Liver (tissue), 9 donors: ENCODE data around the gene MDM4. TPM values are rescaled to one million over a fixed set of nuclear protein-coding genes. Genes with fewer than 3 reads are reported as not detected.

ENCODE experiments used
- DNase-seq: peaks from one replicate; pipeline ENCODE4 v3.0.0-alpha.2; 2017; ENCODE audit warnings: low spot score
- H3K27ac ChIP-seq, 2 donors: one replicate each; pipeline ENCODE4 v1.7.0; 2013; ENCODE audit warnings: inconsistent platforms in 2 of 2, low read length in 2 of 2, control low read depth in 1 of 2, low read depth in 1 of 2, mild to moderate bottlenecking in 1 of 2
- H3K27me3 ChIP-seq, 4 donors: one replicate each; pipeline versions ENCODE4 v1.6.1 to v1.7.0; 2013; ENCODE audit warnings: low read length in 3 of 4, inconsistent platforms in 1 of 4, mild to moderate bottlenecking in 1 of 4, moderate library complexity in 1 of 4; ENCODE audit not compliant: control insufficient read depth in 4 of 4, insufficient read depth in 4 of 4
- H3K36me3 ChIP-seq, 4 donors: one replicate each; pipeline versions ENCODE4 v1.6.1 to v1.7.0; 2013; ENCODE audit warnings: low read length in 3 of 4, mild to moderate bottlenecking in 3 of 4, low read depth in 1 of 4, moderate library complexity in 1 of 4; ENCODE audit not compliant: control insufficient read depth in 4 of 4, insufficient read depth in 3 of 4
- H3K4me1 ChIP-seq, 4 donors: one replicate each; pipeline versions ENCODE4 v1.6.1 to v1.7.0; 2013; ENCODE audit warnings: low read length in 3 of 4, mild to moderate bottlenecking in 3 of 4, moderate library complexity in 1 of 4; ENCODE audit not compliant: control insufficient read depth in 4 of 4, insufficient read depth in 4 of 4
- H3K4me3 ChIP-seq, 3 donors: one replicate each; pipeline versions ENCODE4 v1.6.1 to v1.7.0; 2013; ENCODE audit warnings: low read length in 3 of 3, control low read depth in 1 of 3, low read depth in 1 of 3, mild to moderate bottlenecking in 1 of 3
- H3K9ac ChIP-seq, 2 donors: one replicate each; pipeline ENCODE4 v1.7.0; 2013; ENCODE audit warnings: low read length in 2 of 2, mild to moderate bottlenecking in 2 of 2, moderate library complexity in 2 of 2, control low read depth in 1 of 2, low read depth in 1 of 2
- H3K9me3 ChIP-seq, 4 donors: one replicate each; pipeline versions ENCODE4 v1.6.1 to v1.7.0; 2013; ENCODE audit warnings: low read length in 3 of 4; ENCODE audit not compliant: control insufficient read depth in 4 of 4
- ATF3 ChIP-seq: IDR thresholded peaks from 2 replicates; pipeline ENCODE4 v1.6.1; 2016; ENCODE audit warnings: antibody characterized with exemption
- CTCF ChIP-seq: fragments of 150-350 bp; IDR thresholded peaks from 2 replicates; pipeline ENCODE4 v1.5.1; 2017; ENCODE audit warnings: improper control_type of control experiment, low read depth, low read length; ENCODE audit not compliant: missing input control
- EGR1 ChIP-seq, 2 donors: IDR thresholded peaks; 2 replicates each; pipeline ENCODE4 v1.6.1; 2016 to 2018; ENCODE audit warnings: antibody characterized with exemption in 2 of 2, low read depth in 2 of 2
- FOXA1 ChIP-seq: IDR thresholded peaks from 2 replicates; pipeline ENCODE4 v1.6.1; 2016; ENCODE audit warnings: antibody characterized with exemption
- FOXA2 ChIP-seq: IDR thresholded peaks from 2 replicates; pipeline ENCODE4 v1.6.1; 2016; ENCODE audit warnings: antibody characterized with exemption
- GABPA ChIP-seq, 2 donors: IDR thresholded peaks in 1 of 2; conservative IDR thresholded peaks in 1 of 2; 2 replicates each; pipeline ENCODE4 v1.6.1; 2016; ENCODE audit warnings: antibody characterized with exemption in 2 of 2, mild to moderate bottlenecking in 1 of 2, moderate library complexity in 1 of 2
- HNF4A ChIP-seq, 2 donors: conservative IDR thresholded peaks; 2 replicates each; pipeline ENCODE4 v1.6.1; 2016; ENCODE audit warnings: antibody characterized with exemption in 2 of 2, mild to moderate bottlenecking in 2 of 2
- HNF4G ChIP-seq: IDR thresholded peaks from 2 replicates; pipeline ENCODE4 v1.6.1; 2016; ENCODE audit warnings: antibody characterized with exemption
- JUND ChIP-seq, 2 donors: IDR thresholded peaks; 2 replicates each; pipeline ENCODE4 v1.6.1; 2016; ENCODE audit warnings: antibody characterized with exemption in 2 of 2
- MAX ChIP-seq: IDR thresholded peaks from 2 replicates; pipeline ENCODE4 v1.6.1; 2016; ENCODE audit warnings: antibody characterized with exemption
- NR2F2 ChIP-seq: IDR thresholded peaks from 2 replicates; pipeline ENCODE4 v1.6.1; 2016; ENCODE audit warnings: antibody characterized with exemption
- RAD21 ChIP-seq, 2 donors: IDR thresholded peaks; 2 replicates each; pipeline ENCODE4 v1.6.1; 2016; ENCODE audit warnings: antibody characterized with exemption in 2 of 2, mild to moderate bottlenecking in 2 of 2
- RXRA ChIP-seq, 2 donors: IDR thresholded peaks; 2 replicates each; pipeline ENCODE4 v1.6.1; 2017 to 2018; ENCODE audit warnings: antibody characterized with exemption in 2 of 2, mild to moderate bottlenecking in 1 of 2
- SP1 ChIP-seq: IDR thresholded peaks from 2 replicates; pipeline ENCODE4 v1.6.1; 2018; ENCODE audit warnings: antibody characterized with exemption, mild to moderate bottlenecking
- TAF1 ChIP-seq: conservative IDR thresholded peaks from 2 replicates; pipeline ENCODE4 v1.6.1; 2016; ENCODE audit warnings: antibody characterized with exemption, mild to moderate bottlenecking
- YY1 ChIP-seq: IDR thresholded peaks from 2 replicates; pipeline ENCODE4 v1.6.1; 2016; ENCODE audit warnings: antibody characterized with exemption, mild to moderate bottlenecking
- ZBTB33 ChIP-seq: IDR thresholded peaks from 2 replicates; pipeline ENCODE4 v1.6.1; 2016; ENCODE audit warnings: antibody characterized with exemption
- WGBS: extraction: QIAGEN DNeasy Blood & Tissue Kit; methylation state at CpG from one replicate; pipeline ENCODE4 v1.1.7; 2013; 5-methylcytosine and 5-hydroxymethylcytosine counted together
- polyA plus RNA-seq, 2 donors: library from polyadenylated mRNA; stranded (reverse) in 1 of 2; unstranded in 1 of 2; fragments of 200-250 nt in 1 of 2; fragments of >200 nt in 1 of 2; fragmentation: Nextera tagmentation in 1 of 2; extraction: Ambion mirVana in 1 of 2; gene quantifications; one replicate each; pipeline versions ENCODE4 v1.2.1 to v1.2.3, GENCODE V29; 2013 to 2015
- total RNA-seq, 2 donors: library from RNA; depleted of rRNA; stranded (reverse); fragments of >200 nt; gene quantifications; one replicate each; pipeline ENCODE4 v1.2.3, GENCODE V29; 2014
- donor health status: healthy.
- donor health status: healthy.
- donor health status: healthy.
- donor health status: healthy.
- donor health status: healthy.

Gene MDM4
- total and polyA plus RNA-seq, 4 donors = 1.4 to 56.5 (median 21.6) TPM

GRCh38 chr1:204495777-204496176, 20.4 kb upstream of the MDM4 start:
- Histone ChIP-seq H3K27ac (no peak overlapping the region), H3K4me3 (no peak overlapping the region), H3K4me1 (peaks cover 0 to 32% (median 24%) of the 10 kb centered on the region in 4 donors), H3K9ac (no peak overlapping the region), H3K36me3 (no peaks in the 10 kb centered on the region), H3K9me3 (no peaks in the 10 kb centered on the region), H3K27me3 (no peaks in the 10 kb centered on the region)
- DNase-seq = no peak
- 69% methylated on average over 6 of the region's 6 CpGs for WGBS
- TF ChIP-seq ZBTB33 (no peak), HNF4G (no peak), CTCF (no peak), SP1 (no peak), YY1 (no peak), HNF4A (conservative IDR thresholded peaks at IDR 0.05) (no peak), NR2F2 (no peak), RAD21 (IDR thresholded peaks at IDR 0.05) (no peak), ATF3 (no peak), JUND (IDR thresholded peaks at IDR 0.05) (no peak), MAX (no peak), GABPA (IDR thresholded peaks at IDR 0.05 in 1 of 2, conservative IDR thresholded peaks at IDR 0.05 in 1 of 2) (no peak)

- Histone ChIP-seq H3K4me1 (peaks cover 3 to 20% (median 15%) of the 10 kb centered on the region in 4 donors), H3K4me3 (no peak overlapping the region), H3K9me3 (no peaks in the 10 kb centered on the region), H3K9ac (no peak overlapping the region), H3K36me3 (no peaks in the 10 kb centered on the region), H3K27ac (no peak overlapping the region), H3K27me3 (no peaks in the 10 kb centered on the region)
- 79% methylated on average over 3 of the region's 3 CpGs for WGBS
- TF ChIP-seq FOXA2 (no peak), NR2F2 (no peak), ZBTB33 (no peak), RXRA (IDR thresholded peaks at IDR 0.05) (no peak), FOXA1 (no peak), YY1 (no peak), CTCF (no peak), MAX (no peak), EGR1 (IDR thresholded peaks at IDR 0.05; ENCODE audit: low read depth in 2 of 2) (no peak), TAF1 (no peak), SP1 (no peak), GABPA (IDR thresholded peaks at IDR 0.05 in 1 of 2, conservative IDR thresholded peaks at IDR 0.05 in 1 of 2) (no peak), JUND (IDR thresholded peaks at IDR 0.05) (no peak)
- DNase-seq = no peak
Observed at GRCh38 chr1:204498981-204499380, 17.2 kb upstream of the MDM4 start.
